ENCODE results near the gene LRIG1.

DNA sequence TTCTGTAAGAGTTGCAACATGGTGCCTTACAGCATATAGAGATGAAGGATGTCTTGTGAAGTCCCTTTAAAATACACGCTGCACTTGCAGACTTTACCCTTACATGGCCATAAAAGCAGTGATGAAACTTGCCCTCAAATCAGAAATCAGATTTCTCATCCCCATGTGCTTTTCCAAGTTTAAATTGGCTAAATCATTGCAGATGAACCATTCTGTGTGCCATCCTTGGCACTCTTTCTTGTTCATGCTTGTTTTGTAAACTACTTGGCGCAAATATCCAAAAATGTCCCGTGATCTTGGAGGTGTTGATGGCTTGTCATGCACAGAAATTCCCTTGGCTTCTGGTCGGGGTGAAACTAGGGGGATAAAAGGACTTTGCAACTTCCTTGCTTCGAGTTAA lies 135.7 kb downstream of the LRIG1 start:
- no peak for TF ChIP-seq CTCF (tag by site-specific recombination; IDR thresholded peaks at IDR 0.05)
- TF ChIP-seq, protein P1, sequence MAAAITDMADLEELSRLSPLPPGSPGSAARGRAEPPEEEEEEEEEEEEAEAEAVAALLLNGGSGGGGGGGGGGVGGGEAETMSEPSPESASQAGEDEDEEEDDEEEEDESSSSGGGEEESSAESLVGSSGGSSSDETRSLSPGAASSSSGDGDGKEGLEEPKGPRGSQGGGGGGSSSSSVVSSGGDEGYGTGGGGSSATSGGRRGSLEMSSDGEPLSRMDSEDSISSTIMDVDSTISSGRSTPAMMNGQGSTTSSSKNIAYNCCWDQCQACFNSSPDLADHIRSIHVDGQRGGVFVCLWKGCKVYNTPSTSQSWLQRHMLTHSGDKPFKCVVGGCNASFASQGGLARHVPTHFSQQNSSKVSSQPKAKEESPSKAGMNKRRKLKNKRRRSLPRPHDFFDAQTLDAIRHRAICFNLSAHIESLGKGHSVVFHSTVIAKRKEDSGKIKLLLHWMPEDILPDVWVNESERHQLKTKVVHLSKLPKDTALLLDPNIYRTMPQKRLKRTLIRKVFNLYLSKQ (tag by site-specific recombination; IDR thresholded peaks at IDR 0.05; ENCODE audit: borderline replicate concordance), result no peak
- no peak for TF ChIP-seq ZNF138 (tag by site-specific recombination; IDR thresholded peaks at IDR 0.05; ENCODE audit: borderline replicate concordance)
- no peak for TF ChIP-seq ZSCAN16 (tag by site-specific recombination; IDR thresholded peaks at IDR 0.05)
- TF ChIP-seq ZNF529 (tag by site-specific recombination; IDR thresholded peaks at IDR 0.05; ENCODE audit: insufficient replicate concordance), result no peak
- no peak for TF ChIP-seq ZNF114 (tag by site-specific recombination; IDR thresholded peaks at IDR 0.05)
- no peak for TF ChIP-seq ZEB2 (tag by site-specific recombination; IDR thresholded peaks at IDR 0.05)
- TF ChIP-seq ZBTB44 (tag by site-specific recombination; IDR thresholded peaks at IDR 0.05), result no peak
- TF ChIP-seq HOXA7 (CRISPR knock-in tag; IDR thresholded peaks at IDR 0.05; ENCODE audit: borderline replicate concordance), result no peak
- no peak for TF ChIP-seq ZNF580 (tag by site-specific recombination; IDR thresholded peaks at IDR 0.05)
- TF ChIP-seq ZNF248 (tag by site-specific recombination; IDR thresholded peaks at IDR 0.05), result no peak
- no peak for TF ChIP-seq ZNF148 (tag by site-specific recombination; IDR thresholded peaks at IDR 0.05; ENCODE audit: borderline replicate concordance)
- TF ChIP-seq MYNN (tag by site-specific recombination; IDR thresholded peaks at IDR 0.05; ENCODE audit: borderline replicate concordance), result no peak
